Measurements from ENCODE around the gene ITPK1.

GRCh38 chr14:93048843-93049242, 66.9 kb downstream of the ITPK1 start:
- TF ChIP-seq CTCF (IDR thresholded peaks at IDR 0.05), result no peak
- no peak for TF ChIP-seq REST (IDR thresholded peaks at IDR 0.05; ENCODE audit: insufficient read depth in 1 of 2, low read depth in 2 of 2, low read length in 1 of 2)

Data from Panc1 (cell line).